A549 (cell line): ENCODE data around the gene VIPR1.

Experiments
- CEBPB ChIP-seq, 2 experiments: fragments of >200 bp in 1 of 2; sonication (Bioruptor Twin) in 1 of 2; formaldehyde crosslinking in 1 of 2; IDR thresholded peaks; 2 replicates each; pipeline ENCODE4 v1.6.1; 2012 to 2016
- MAX ChIP-seq: IDR thresholded peaks from 2 replicates; pipeline ENCODE4 v1.6.1; 2012
- POLR2A ChIP-seq: IDR thresholded peaks from 2 replicates; pipeline ENCODE4 v1.6.1; 2012; ENCODE audit warnings: mild to moderate bottlenecking, low read length

- TF ChIP-seq POLR2A (no peak), MAX (no peak), CEBPB (IDR thresholded peaks at IDR 0.05) (no peak)
Observed at GRCh38 chr3:42520336-42520735, 17.9 kb downstream of the VIPR1 start.
